Kidney (tissue), 14 donors: Measurements from ENCODE around the gene C14orf93. TPM values are rescaled to one million over a fixed set of nuclear protein-coding genes. Genes with fewer than 3 reads are reported as not detected.
A peak's percentile ranks its signal among the peaks of the same experiment; 100 is the strongest.

Source experiments
- DNase-seq, 5 donors: peaks; one replicate each; pipeline ENCODE4 v3.0.0-alpha.2; 2013 to 2020
- FAIRE-seq: peaks from 2 replicates; lab custom pipeline; 2012; peaks lifted over from hg19 to GRCh38; lab: Jason Lieb, UNC
- H3K27ac ChIP-seq, 2 donors: one replicate each; pipeline ENCODE4 v1.7.0; 2013; ENCODE audit warnings: low read depth in 2 of 2, low read length in 2 of 2, inconsistent platforms in 1 of 2
- H3K27me3 ChIP-seq: one replicate; pipeline ENCODE4 v1.7.1; 2013; ENCODE audit warnings: low read length, inconsistent platforms; ENCODE audit not compliant: control insufficient read depth, insufficient read depth
- H3K36me3 ChIP-seq, 3 donors: one replicate each; pipeline versions ENCODE4 v1.7.0 to v1.7.1; 2013; ENCODE audit warnings: low read length in 3 of 3, control low read depth in 1 of 3, inconsistent platforms in 1 of 3; ENCODE audit not compliant: insufficient read depth in 3 of 3, control insufficient read depth in 2 of 3
- H3K4me1 ChIP-seq, 3 donors: one replicate each; pipeline versions ENCODE4 v1.7.0 to v1.7.1; 2013; ENCODE audit warnings: low read length in 3 of 3, inconsistent platforms in 1 of 3, low read depth in 1 of 3; ENCODE audit not compliant: control insufficient read depth in 2 of 3, insufficient read depth in 2 of 3
- H3K4me3 ChIP-seq, 3 donors: one replicate each; pipeline versions ENCODE4 v1.7.0 to v1.8.1; 2013; ENCODE audit warnings: low read length in 3 of 3, control low read depth in 1 of 3, inconsistent platforms in 1 of 3
- H3K9ac ChIP-seq, 3 donors: one replicate each; pipeline versions ENCODE4 v1.7.0 to v1.7.1; 2013; ENCODE audit warnings: low read length in 3 of 3, control low read depth in 1 of 3, inconsistent platforms in 1 of 3
- H3K9me3 ChIP-seq, 3 donors: one replicate each; pipeline versions ENCODE4 v1.7.0 to v1.7.1; 2013; ENCODE audit warnings: low read length in 3 of 3, control low read depth in 1 of 3, inconsistent platforms in 1 of 3; ENCODE audit not compliant: control insufficient read depth in 2 of 3, insufficient read depth in 1 of 3
- intact Hi-C: fragments of 100-400 bp; cut with DNase I; formaldehyde crosslinking; loops from one replicate; pipeline ENCODE4 v1.11.1; 2022
- polyA plus RNA-seq: library from polyadenylated mRNA; stranded (reverse); fragments of 350-450 nt; fragmentation: Illumina TruSeq; extraction: RNeasy Lipid Tissue Mini Kit (QIAGEN cat#74804); gene quantifications from one replicate; pipeline ENCODE4 v1.2.3, GENCODE V29; 2014; ENCODE audit warnings: low read depth, low replicate concordance; ENCODE audit not compliant: insufficient read depth
- total RNA-seq: library from RNA; stranded (reverse); fragmentation: NEBNext Ultra II Directional; extraction: Animal tissue kit (Norgen Biotek cat#: 25700); gene quantifications from one replicate; pipeline ENCODE4 v1.2.1, GENCODE V29; 2021
- TF ChIP-seq, protein P1 (sequence below): IDR thresholded peaks from 3 replicates; pipeline ENCODE4 v1.5.1; 2012; ENCODE audit warnings: mild to moderate bottlenecking, moderate library complexity, borderline replicate concordance; ENCODE audit not compliant: insufficient read depth; ENCODE audit errors: extremely low read depth
- donor health status: control.
- donor health status: control.
- donor health status: control.
- donor health status: control.
- donor health status: control.
- donor health status: DM: yes; HTN: yes; CAD: no.
- donor health status: Normal renal cell carcinoma (clear cell type).

Gene C14orf93
- total and polyA plus RNA-seq, 2 donors from 2014 or later: 9.5 to 9.6 TPM

DNA sequence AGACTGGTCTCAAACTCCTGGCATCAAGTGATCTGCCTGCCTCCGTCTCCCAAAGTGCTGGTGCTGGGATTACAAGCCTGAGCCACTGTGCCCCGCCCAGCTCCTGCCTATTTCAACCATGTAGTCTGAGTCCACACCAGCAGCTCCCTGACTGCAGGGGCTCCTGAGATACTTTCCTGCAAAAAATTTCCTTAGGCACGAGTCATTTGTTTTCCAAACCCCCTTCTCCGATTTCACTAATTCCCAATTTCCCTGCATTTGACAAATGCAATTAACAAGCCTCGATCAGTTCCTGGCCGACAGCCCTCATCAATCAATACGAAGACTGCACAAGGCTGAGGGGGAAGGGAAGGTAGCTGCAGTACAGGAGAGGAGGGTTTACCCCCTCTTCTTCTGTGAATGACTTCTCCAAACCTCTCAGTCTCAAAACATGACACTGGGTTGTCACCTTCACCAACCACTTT, 14.7 kb upstream of the C14orf93 start:
- intact Hi-C loops: no loop called here
- TF ChIP-seq, protein P1, sequence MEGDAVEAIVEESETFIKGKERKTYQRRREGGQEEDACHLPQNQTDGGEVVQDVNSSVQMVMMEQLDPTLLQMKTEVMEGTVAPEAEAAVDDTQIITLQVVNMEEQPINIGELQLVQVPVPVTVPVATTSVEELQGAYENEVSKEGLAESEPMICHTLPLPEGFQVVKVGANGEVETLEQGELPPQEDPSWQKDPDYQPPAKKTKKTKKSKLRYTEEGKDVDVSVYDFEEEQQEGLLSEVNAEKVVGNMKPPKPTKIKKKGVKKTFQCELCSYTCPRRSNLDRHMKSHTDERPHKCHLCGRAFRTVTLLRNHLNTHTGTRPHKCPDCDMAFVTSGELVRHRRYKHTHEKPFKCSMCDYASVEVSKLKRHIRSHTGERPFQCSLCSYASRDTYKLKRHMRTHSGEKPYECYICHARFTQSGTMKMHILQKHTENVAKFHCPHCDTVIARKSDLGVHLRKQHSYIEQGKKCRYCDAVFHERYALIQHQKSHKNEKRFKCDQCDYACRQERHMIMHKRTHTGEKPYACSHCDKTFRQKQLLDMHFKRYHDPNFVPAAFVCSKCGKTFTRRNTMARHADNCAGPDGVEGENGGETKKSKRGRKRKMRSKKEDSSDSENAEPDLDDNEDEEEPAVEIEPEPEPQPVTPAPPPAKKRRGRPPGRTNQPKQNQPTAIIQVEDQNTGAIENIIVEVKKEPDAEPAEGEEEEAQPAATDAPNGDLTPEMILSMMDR: no peak
- Histone ChIP-seq H3K27ac (no peak overlapping the region), H3K36me3 (peaks cover 0 to 14% (median 11%) of the 10 kb centered on the region in 3 donors), H3K4me3 (no peak overlapping the region), H3K4me1 (peaks cover 0 to 5% (median 0%) of the 10 kb centered on the region in 3 donors), H3K27me3 (no peaks in the 10 kb centered on the region), H3K9ac (no peak overlapping the region), H3K9me3 (no peaks in the 10 kb centered on the region)
- FAIRE-seq: no peak
- DNase-seq: no peak

DNA sequence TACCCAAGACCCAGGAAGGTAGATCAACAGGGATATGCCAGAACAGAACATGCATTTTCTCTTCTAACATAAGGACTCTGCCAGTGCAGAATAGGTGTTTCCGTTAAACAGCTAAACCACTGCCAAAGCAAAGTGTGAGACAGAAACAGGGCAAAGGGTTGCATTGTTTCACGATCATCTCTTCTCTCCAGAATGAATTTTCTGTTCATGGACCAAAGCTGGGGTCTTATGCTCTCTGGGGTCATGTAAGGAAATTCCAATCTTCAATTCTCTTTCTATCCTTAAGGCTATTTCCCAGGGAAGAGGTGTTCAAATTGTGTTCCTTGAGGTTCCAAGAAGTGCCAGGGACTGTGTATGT, 13.8 kb upstream of the C14orf93 start:
- Histone ChIP-seq H3K4me1 (peaks cover 0 to 5% (median 0%) of the 10 kb centered on the region in 3 donors), H3K27me3 (no peaks in the 10 kb centered on the region), H3K27ac (no peak overlapping the region), H3K9ac (no peak overlapping the region), H3K4me3 (no peak overlapping the region), H3K9me3 (no peaks in the 10 kb centered on the region), H3K36me3 (peaks cover 0 to 11% (median 11%) of the 10 kb centered on the region in 3 donors)
- FAIRE-seq (no peak), DNase-seq (no peak)
- TF ChIP-seq, protein P1: no peak
- intact Hi-C loops: no loop called here

DNA sequence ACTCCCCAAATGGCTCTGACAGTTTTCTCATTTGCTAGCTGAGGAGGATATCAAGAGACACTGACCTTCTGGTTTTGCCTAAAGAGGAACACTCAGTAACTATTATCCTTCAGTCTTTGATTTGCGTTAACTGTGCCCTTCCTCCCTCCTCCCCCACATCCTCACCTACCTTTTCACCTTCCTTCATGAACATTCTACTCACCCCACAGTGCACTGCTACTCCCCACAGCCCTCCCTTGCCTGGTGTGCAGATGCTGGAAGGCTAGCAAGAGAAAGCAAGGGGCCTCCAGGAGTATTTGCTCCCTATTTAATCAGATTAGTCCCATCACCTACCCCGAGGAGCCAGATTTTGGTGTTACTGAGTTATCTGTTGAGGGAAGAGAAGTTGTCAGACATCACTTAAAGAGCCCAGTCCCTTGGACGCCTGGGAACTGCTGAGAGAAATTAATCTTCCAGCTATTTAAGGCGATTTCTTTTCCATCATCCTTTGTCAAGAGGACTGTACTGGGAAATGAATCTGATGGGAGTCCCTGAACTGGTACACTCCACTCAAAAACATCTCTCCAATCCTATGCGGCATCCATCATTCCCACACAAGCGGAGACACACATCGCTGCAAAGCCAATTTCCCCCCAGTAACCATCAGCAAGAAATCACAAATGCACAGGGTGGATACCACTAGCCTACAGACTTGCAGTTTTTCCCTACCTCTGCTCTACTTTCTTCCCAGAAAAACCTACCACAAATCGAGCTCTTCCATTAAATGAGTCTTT, 13.3 kb upstream of the C14orf93 start:
- Histone ChIP-seq H3K4me1 (peaks cover 0 to 5% (median 0%) of the 10 kb centered on the region in 3 donors), H3K27me3 (no peaks in the 10 kb centered on the region), H3K9ac (no peak overlapping the region), H3K27ac (no peak overlapping the region), H3K36me3 (peaks cover 0 to 11% (median 8%) of the 10 kb centered on the region in 3 donors), H3K4me3 (no peak overlapping the region), H3K9me3 (no peaks in the 10 kb centered on the region)
- intact Hi-C loops: no loop called here
- no peak for FAIRE-seq
- DNase-seq: peak in 1 of 5 donors; percentile 29
- TF ChIP-seq, protein P1: no peak
